Glutamatergic neuron (in vitro differentiated cells): ENCODE measurements around the gene ULK1. TPM values are rescaled to one million over a fixed set of nuclear protein-coding genes. Genes with fewer than 3 reads are reported as not detected.

ENCODE experiments used
- DNase-seq: peaks from one replicate; pipeline ENCODE4 v3.0.0; 2022
- H3K27ac Mint-ChIP-seq: one replicate; pipeline ENCODE4 v1.8.0; 2020; ENCODE audit warnings: mild to moderate bottlenecking, mixed read lengths, inconsistent platforms; ENCODE audit not compliant: unreplicated experiment
- H3K27me3 Mint-ChIP-seq: one replicate; pipeline ENCODE4 v1.8.0; 2020; ENCODE audit warnings: mild to moderate bottlenecking, moderate library complexity, mixed read lengths, inconsistent platforms; ENCODE audit not compliant: unreplicated experiment
- H3K36me3 Mint-ChIP-seq: one replicate; pipeline ENCODE4 v1.8.0; 2020; ENCODE audit warnings: mild to moderate bottlenecking, mixed read lengths, inconsistent platforms; ENCODE audit not compliant: unreplicated experiment
- H3K4me1 Mint-ChIP-seq: one replicate; pipeline ENCODE4 v1.8.0; 2020; ENCODE audit warnings: mild to moderate bottlenecking, low read depth, mixed read lengths, inconsistent platforms; ENCODE audit not compliant: unreplicated experiment
- H3K4me3 Mint-ChIP-seq: one replicate; pipeline ENCODE4 v1.8.0; 2020; ENCODE audit warnings: mild to moderate bottlenecking, mixed read lengths, inconsistent platforms; ENCODE audit not compliant: unreplicated experiment
- H3K9me3 Mint-ChIP-seq: one replicate; pipeline ENCODE4 v1.8.0; 2020; ENCODE audit warnings: mild to moderate bottlenecking, moderate library complexity, mixed read lengths, inconsistent platforms; ENCODE audit not compliant: unreplicated experiment
- total RNA-seq: library from RNA; stranded (reverse); fragmentation: NEBNext Ultra II Directional; extraction: Animal tissue kit (Norgen Biotek cat#: 25700); gene quantifications from one replicate; pipeline ENCODE4 v1.2.1, GENCODE V29; 2021; ENCODE audit not compliant: unreplicated experiment
- TF ChIP-seq, protein P1 (sequence below): fragments of 200-600 bp; sonication (generic); IDR thresholded peaks from one replicate; pipeline ENCODE4 v1.5.0; 2021; ENCODE audit not compliant: partially characterized antibody, unreplicated experiment

The ULK1 gene
- total RNA-seq, 1 donor from 2014 or later: 168 TPM

DNA sequence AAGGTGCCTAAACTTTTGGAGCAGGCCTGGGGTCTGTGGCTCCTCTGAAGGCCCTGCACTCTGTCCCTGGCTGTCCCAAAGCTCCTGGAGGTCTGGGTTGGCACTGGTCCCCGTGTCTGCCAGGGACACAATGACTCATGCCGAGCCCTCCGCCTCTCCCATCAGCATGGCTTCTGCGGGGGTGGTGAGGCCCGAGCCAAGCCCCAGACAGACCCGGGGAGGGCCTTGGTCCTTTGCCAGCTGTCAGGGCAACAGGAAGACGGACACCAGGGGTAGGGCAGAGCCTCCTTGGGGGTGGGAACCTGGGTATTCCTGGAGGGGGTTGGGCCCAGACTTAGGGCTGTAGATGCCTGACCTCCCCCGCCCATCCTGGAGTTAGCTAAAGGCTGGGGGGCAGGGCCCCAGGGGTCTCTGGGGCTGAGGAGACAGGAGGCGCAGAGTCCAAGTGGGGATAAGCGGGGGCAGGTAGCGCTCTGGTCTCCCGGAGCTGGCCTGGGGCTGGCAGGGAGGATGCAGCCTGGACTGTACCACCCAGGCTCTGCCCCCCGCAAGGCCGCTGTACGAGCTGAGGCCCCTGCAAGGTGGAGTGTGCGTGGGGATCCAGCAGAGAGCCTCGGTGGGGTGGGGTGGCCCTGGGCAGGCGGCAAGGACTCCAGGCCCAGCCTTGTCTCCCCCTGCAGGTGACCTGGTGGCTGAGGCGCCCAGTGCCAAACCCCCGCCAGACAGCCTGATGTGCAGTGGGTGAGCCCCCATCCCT lies 18.3 kb downstream of the ULK1 start:
- Mint-ChIP-seq H3K9me3 (no peaks in the 10 kb centered on the region), H3K27ac (no peak overlapping the region)
- TF ChIP-seq, protein P1, sequence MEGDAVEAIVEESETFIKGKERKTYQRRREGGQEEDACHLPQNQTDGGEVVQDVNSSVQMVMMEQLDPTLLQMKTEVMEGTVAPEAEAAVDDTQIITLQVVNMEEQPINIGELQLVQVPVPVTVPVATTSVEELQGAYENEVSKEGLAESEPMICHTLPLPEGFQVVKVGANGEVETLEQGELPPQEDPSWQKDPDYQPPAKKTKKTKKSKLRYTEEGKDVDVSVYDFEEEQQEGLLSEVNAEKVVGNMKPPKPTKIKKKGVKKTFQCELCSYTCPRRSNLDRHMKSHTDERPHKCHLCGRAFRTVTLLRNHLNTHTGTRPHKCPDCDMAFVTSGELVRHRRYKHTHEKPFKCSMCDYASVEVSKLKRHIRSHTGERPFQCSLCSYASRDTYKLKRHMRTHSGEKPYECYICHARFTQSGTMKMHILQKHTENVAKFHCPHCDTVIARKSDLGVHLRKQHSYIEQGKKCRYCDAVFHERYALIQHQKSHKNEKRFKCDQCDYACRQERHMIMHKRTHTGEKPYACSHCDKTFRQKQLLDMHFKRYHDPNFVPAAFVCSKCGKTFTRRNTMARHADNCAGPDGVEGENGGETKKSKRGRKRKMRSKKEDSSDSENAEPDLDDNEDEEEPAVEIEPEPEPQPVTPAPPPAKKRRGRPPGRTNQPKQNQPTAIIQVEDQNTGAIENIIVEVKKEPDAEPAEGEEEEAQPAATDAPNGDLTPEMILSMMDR: no peak

DNA sequence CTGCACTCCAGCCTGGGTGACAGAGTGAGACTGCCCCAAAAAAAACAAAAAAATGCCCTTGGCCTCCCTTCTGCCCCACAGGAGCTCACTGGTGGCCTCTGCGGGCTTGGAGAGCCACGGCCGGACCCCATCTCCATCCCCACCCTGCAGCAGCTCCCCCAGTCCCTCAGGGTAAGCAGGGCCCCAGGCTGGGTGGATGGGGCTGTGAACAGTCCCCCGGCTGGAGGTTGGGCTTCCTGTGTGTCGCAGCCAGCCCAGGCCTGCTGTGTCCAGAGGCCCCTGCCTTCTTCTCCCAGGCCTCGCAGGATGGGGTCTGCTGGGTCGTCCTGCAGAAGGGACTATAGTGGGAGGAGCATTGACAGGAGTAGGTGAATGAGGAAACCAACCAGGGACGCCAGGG lies 19.2 kb downstream of the ULK1 start:
- H3K27me3 Mint-ChIP-seq: peaks cover 4% of the 10 kb centered on the region
- DNase-seq: no peak
- no peaks in the 10 kb centered on the region for H3K4me1 Mint-ChIP-seq
- H3K4me3 Mint-ChIP-seq: no peak overlapping the region
- TF ChIP-seq, protein P1: no peak
- H3K36me3 Mint-ChIP-seq: no peaks in the 10 kb centered on the region
- H3K9me3 Mint-ChIP-seq: no peaks in the 10 kb centered on the region
- H3K27ac Mint-ChIP-seq: no peak overlapping the region

More for the DNA sequence above, 18.3 kb downstream of the ULK1 start:
- no peak overlapping the region for H3K4me3 Mint-ChIP-seq
- no peak for DNase-seq
- H3K36me3 Mint-ChIP-seq: no peaks in the 10 kb centered on the region
- no peaks in the 10 kb centered on the region for H3K4me1 Mint-ChIP-seq
- H3K27me3 Mint-ChIP-seq: peaks cover 4% of the 10 kb centered on the region

DNA sequence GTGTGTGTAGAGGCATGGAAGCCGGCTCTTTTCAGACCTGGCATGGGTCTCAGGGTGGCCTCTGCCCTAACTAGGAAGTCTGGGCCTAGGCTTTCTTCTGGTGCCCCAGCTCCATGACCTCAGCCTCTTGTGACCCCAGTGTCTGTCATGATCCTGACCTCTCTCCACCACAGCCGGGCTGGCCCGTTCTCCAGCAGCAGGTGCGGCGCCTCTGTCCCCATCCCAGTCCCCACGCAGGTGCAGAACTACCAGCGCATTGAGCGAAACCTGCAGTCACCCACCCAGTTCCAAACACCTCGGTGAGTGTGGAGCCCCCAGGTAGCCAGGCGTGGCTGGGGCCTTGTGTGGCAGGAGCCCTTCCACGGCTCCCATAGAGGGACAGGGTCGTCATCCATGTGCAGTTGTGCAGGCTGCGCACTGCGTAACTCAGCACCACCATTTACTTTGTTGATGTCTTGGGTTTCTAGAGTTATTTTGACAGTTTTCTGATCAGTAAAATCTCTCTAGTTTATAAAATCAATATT lies 19.8 kb downstream of the ULK1 start:
- Mint-ChIP-seq H3K9me3 (no peaks in the 10 kb centered on the region), H3K4me1 (no peaks in the 10 kb centered on the region), H3K4me3 (no peak overlapping the region), H3K27ac (no peak overlapping the region), H3K36me3 (no peaks in the 10 kb centered on the region), H3K27me3 (peaks cover 4% of the 10 kb centered on the region)
- TF ChIP-seq, protein P1: no peak
- DNase-seq: no peak

DNA sequence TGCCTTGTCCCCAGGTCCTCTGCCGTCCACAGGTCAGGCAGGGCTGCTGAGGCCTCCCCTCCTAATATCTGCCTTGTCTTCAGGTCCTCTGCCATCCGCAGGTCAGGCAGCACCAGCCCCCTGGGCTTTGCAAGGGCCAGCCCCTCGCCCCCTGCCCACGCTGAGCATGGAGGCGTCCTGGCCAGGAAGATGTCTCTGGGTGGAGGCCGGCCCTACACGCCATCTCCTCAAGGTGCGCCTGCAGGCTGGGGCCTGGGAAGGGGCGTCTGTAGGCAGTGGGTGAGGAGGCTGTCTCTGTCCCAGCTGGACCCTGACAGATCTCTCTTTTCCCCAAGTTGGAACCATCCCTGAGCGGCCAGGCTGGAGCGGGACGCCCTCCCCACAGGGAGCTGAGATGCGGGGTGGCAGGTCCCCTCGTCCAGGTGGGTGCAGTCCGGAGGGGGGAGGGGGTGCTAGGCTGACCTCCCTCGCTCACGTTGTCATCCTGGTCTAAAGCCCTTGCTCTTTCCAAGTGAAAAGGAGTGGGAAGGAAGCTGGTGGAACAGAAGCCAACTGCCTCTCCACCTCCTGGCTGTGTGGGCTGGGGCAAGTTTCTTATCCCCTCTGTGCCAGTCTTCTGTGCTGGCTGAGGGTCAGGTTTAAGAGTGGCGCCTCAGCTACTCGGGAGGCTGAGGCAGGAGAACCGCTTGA lies 20.7 kb downstream of the ULK1 start:
- TF ChIP-seq, protein P1: no peak
- Mint-ChIP-seq H3K27me3 (peaks cover 6% of the 10 kb centered on the region), H3K4me1 (no peaks in the 10 kb centered on the region), H3K9me3 (no peaks in the 10 kb centered on the region), H3K4me3 (no peak overlapping the region), H3K27ac (no peak overlapping the region), H3K36me3 (no peaks in the 10 kb centered on the region)
- DNase-seq: no peak

DNA sequence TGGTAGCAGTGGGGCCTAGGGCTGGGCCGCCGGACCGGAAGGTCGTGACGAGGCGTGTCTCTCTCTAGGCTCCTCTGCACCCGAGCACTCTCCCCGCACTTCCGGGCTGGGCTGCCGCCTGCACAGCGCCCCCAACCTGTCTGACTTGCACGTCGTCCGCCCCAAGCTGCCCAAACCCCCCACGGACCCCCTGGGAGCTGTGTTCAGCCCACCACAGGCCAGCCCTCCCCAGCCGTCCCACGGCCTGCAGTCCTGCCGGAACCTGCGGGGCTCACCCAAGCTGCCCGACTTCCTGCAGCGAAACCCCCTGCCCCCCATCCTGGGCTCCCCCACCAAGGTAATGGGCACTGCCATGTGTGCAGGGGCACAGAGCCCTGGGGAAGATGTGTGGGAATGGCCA lies 21.4 kb downstream of the ULK1 start:
- no peak for DNase-seq
- peaks cover 8% of the 10 kb centered on the region for H3K27me3 Mint-ChIP-seq

More for the DNA sequence above, 21.4 kb downstream of the ULK1 start:
- no peaks in the 10 kb centered on the region for H3K4me1 Mint-ChIP-seq
- no peaks in the 10 kb centered on the region for H3K9me3 Mint-ChIP-seq
- H3K27ac Mint-ChIP-seq: no peak overlapping the region
- H3K4me3 Mint-ChIP-seq: no peak overlapping the region
- TF ChIP-seq, protein P1: no peak
- no peaks in the 10 kb centered on the region for H3K36me3 Mint-ChIP-seq
